Activated T-helper 17 cell treated with anti-CD3 and anti-CD28 coated beads, Interleukin-2, amount 50 U/mL, for 72 hours (primary cell): Measurements from ENCODE around the gene KLF18. TPM values are rescaled to one million over a fixed set of nuclear protein-coding genes. Genes with fewer than 3 reads are reported as not detected.
"Not testable (repeated sequence)": the region's sequence is repeated elsewhere in the genome, so short reads cannot be mapped to it uniquely, and the experiment has no call there.

ENCODE experiments used
- ATAC-seq: fragments of 150-1000 bp; cut with Tn5 transposase; replicated peaks from 2 replicates; pipeline ENCODE4 v1.10.0; 2021; ENCODE audit warnings: mild to moderate bottlenecking, moderate library complexity
- H3K27ac Mint-ChIP-seq: one replicate; pipeline ENCODE4 v1.8.0; 2022; ENCODE audit warnings: mixed read lengths
- H3K27me3 Mint-ChIP-seq: one replicate; pipeline ENCODE4 v1.8.0; 2022; ENCODE audit warnings: mixed read lengths
- H3K36me3 Mint-ChIP-seq: one replicate; pipeline ENCODE4 v1.8.0; 2022; ENCODE audit warnings: low read depth, mild to moderate bottlenecking, mixed read lengths
- H3K4me1 Mint-ChIP-seq: one replicate; pipeline ENCODE4 v1.8.0; 2022; ENCODE audit warnings: mixed read lengths
- H3K4me3 Mint-ChIP-seq: one replicate; pipeline ENCODE4 v1.8.0; 2022; ENCODE audit warnings: mild to moderate bottlenecking, mixed read lengths
- H3K9me3 Mint-ChIP-seq: one replicate; pipeline ENCODE4 v1.8.0; 2022; ENCODE audit warnings: mixed read lengths
- total RNA-seq, 2 donors: library from RNA; stranded (reverse); gene quantifications; one replicate each; pipeline ENCODE4 v1.2.3, GENCODE V29; 2022

The KLF18 gene
- total RNA-seq, 2 donors from 2014 or later: not detected

- ATAC-seq, H3K36me3 Mint-ChIP-seq, H3K4me1 Mint-ChIP-seq, H3K27ac Mint-ChIP-seq, H3K4me3 Mint-ChIP-seq: not testable (repeated sequence)
- H3K27me3 Mint-ChIP-seq: peaks cover 24% of the 10 kb centered on the region
- peaks cover 12% of the 10 kb centered on the region for H3K9me3 Mint-ChIP-seq
Measured at GRCh38 chr1:44139565-44139964, 1.9 kb downstream of the KLF18 start.

- Mint-ChIP-seq H3K27ac (no peak overlapping the region), H3K4me3 (no peak overlapping the region), H3K27me3 (peaks cover 26% of the 10 kb centered on the region), H3K4me1 (no peaks in the 10 kb centered on the region), H3K9me3 (peaks cover 4% of the 10 kb centered on the region), H3K36me3 (no peaks in the 10 kb centered on the region)
- no peak for ATAC-seq
Measured at GRCh38 chr1:44138239-44138638, 3.2 kb downstream of the KLF18 start.

DNA sequence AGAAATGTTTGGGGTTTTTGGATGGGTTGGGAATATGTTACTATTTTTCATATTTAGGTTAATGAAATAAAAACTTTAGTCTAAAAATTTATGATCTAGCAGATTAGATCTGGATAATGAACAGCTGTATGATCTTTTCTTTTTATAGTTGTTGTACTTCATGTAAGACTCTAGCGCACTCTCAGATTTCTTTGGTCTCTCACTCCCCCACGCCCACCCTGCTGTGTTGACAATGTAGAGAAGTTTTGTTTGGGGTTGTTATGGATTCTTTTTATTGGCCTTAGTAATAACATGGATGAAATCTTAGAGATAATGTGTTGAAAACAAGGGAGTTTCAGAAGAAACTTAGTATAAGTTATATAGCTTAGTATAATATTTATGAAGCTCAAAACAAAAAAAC, 5.5 kb downstream of the KLF18 start:
- Mint-ChIP-seq H3K4me1 (no peaks in the 10 kb centered on the region), H3K27ac (no peak overlapping the region), H3K36me3 (no peaks in the 10 kb centered on the region), H3K4me3 (no peak overlapping the region), H3K9me3 (no peaks in the 10 kb centered on the region), H3K27me3 (peaks cover 27% of the 10 kb centered on the region)
- no peak for ATAC-seq

GRCh38 chr1:44134071-44134920, 7.1 kb downstream of the KLF18 start:
- no peaks in the 10 kb centered on the region for H3K9me3 Mint-ChIP-seq
- no peaks in the 10 kb centered on the region for H3K4me1 Mint-ChIP-seq
- peaks cover 28% of the 10 kb centered on the region for H3K27me3 Mint-ChIP-seq
- H3K4me3 Mint-ChIP-seq: no peak overlapping the region
- H3K27ac Mint-ChIP-seq: no peak overlapping the region
- ATAC-seq: no peak
- H3K36me3 Mint-ChIP-seq: no peaks in the 10 kb centered on the region

GRCh38 chr1:44131411-44131810, 10.0 kb downstream of the KLF18 start:
- Mint-ChIP-seq H3K27me3 (peaks cover 37% of the 10 kb centered on the region), H3K27ac (no peak overlapping the region), H3K36me3 (no peaks in the 10 kb centered on the region), H3K9me3 (no peaks in the 10 kb centered on the region), H3K4me3 (no peak overlapping the region), H3K4me1 (peaks cover 4% of the 10 kb centered on the region)
- ATAC-seq: no peak

- Mint-ChIP-seq H3K36me3 (no peaks in the 10 kb centered on the region), H3K27me3 (peaks cover 40% of the 10 kb centered on the region), H3K4me1 (peaks cover 4% of the 10 kb centered on the region), H3K27ac (no peak overlapping the region), H3K9me3 (no peaks in the 10 kb centered on the region), H3K4me3 (no peak overlapping the region)
- no peak for ATAC-seq
Measured at GRCh38 chr1:44129616-44130500, 11.6 kb downstream of the KLF18 start.

DNA sequence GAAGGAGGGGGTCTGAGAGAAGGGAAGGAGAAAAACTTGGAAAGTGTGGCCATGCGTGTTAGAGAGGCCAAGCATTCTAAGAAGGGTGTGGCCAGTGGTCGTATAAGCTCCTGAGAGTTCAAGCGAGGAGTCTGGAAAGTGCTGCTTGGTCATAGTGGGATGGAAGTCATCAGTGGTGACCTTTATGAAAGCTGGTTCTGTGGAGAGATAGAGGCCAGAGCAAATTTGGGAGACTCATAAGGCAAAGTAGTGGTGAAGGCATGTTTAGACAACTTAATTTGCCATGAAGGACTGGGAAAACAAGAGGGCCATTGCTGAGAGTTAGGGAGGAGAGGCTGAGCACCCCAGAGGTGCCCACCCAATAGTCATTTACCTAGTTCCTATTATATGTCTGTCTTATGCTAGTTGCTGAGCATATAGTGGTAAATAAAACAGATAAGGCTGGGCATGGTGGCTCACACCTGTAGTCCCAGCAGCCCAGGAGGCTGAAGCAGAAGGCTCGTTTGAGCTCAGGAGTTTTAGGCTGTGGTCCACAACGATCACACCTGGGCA, 21.0 kb downstream of the KLF18 start:
- no peak for ATAC-seq
- Mint-ChIP-seq H3K27me3 (peaks cover 4% of the 10 kb centered on the region), H3K4me3 (no peak overlapping the region), H3K27ac (no peak overlapping the region), H3K36me3 (no peaks in the 10 kb centered on the region), H3K4me1 (no peaks in the 10 kb centered on the region), H3K9me3 (no peaks in the 10 kb centered on the region)

GRCh38 chr1:44119525-44119924, 21.9 kb downstream of the KLF18 start:
- H3K9me3 Mint-ChIP-seq: no peaks in the 10 kb centered on the region
- no peak overlapping the region for H3K27ac Mint-ChIP-seq
- no peaks in the 10 kb centered on the region for H3K4me1 Mint-ChIP-seq
- no peaks in the 10 kb centered on the region for H3K27me3 Mint-ChIP-seq
- ATAC-seq: no peak
- no peaks in the 10 kb centered on the region for H3K36me3 Mint-ChIP-seq
- no peak overlapping the region for H3K4me3 Mint-ChIP-seq

DNA sequence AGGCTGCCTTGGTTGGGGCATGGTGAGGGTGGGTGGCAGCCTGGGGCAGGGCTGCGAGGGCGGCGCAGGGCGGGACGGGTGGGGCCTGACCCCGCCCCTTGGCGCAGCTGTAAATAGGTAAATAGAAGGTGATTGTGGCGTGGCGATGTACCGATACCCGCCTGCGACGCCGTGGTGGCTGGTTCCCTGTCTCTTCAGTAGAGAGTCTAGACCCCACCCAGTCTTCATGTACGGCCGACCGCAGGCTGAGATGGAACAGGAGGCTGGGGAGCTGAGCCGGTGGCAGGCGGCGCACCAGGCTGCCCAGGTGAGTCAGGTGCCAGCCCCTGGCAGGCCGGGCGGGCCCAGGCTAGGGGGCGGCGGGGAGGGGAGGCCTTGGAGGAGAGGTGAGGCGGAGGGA, 22.7 kb downstream of the KLF18 start, which contains the start of gene KLF17:
Gene KLF17, plus strand, starts transcription at position 140 of the 400 bp plus-strand sequence. Its CDS starts 87 bp downstream, at position 227.
- H3K27me3 Mint-ChIP-seq: peaks cover 2% of the 10 kb centered on the region
- H3K4me3 Mint-ChIP-seq: no peak within 1 kb of the TSS
- no peaks in the 10 kb centered on the region for H3K4me1 Mint-ChIP-seq
- ATAC-seq: no peak
- no peak within 1 kb of the TSS for H3K27ac Mint-ChIP-seq
- no peaks in the 10 kb centered on the region for H3K9me3 Mint-ChIP-seq
- no peaks in the 10 kb centered on the region for H3K36me3 Mint-ChIP-seq

DNA sequence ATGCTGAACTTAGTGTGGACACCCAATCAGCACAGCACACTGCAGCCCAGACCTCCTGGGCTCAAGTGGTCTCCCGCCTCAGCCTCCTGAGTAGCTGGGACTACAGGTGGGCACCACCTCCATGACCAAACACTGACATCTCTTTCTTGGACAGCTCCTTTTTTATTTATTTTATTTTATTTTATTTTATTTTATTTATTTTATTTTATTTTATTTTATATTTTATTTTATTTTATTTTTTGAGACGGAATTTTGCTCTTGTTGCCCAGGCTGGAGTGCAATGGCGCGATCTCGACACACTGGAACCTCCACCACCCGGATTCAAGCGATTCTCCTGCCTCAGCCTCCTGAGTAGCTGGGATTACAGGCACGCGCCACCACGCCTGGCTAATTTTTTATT, 24.2 kb downstream of the KLF18 start:
- not testable (repeated sequence) for H3K9me3 Mint-ChIP-seq, H3K4me3 Mint-ChIP-seq, H3K27me3 Mint-ChIP-seq, H3K4me1 Mint-ChIP-seq, H3K27ac Mint-ChIP-seq, ATAC-seq, H3K36me3 Mint-ChIP-seq

- no peaks in the 10 kb centered on the region for H3K9me3 Mint-ChIP-seq
- H3K4me3 Mint-ChIP-seq: no peak overlapping the region
Measured at GRCh38 chr1:44114098-44114497, 27.3 kb downstream of the KLF18 start.

GRCh38 chr1:44113095-44113609, 28.3 kb downstream of the KLF18 start:
- Mint-ChIP-seq H3K27ac (no peak overlapping the region), H3K4me3 (no peak overlapping the region), H3K27me3 (peaks cover 8% of the 10 kb centered on the region), H3K36me3 (no peaks in the 10 kb centered on the region), H3K4me1 (no peaks in the 10 kb centered on the region), H3K9me3 (no peaks in the 10 kb centered on the region)
- ATAC-seq: no peak

More at GRCh38 chr1:44114098-44114497, 27.3 kb downstream of the KLF18 start:
- no peak overlapping the region for H3K27ac Mint-ChIP-seq
- H3K27me3 Mint-ChIP-seq: peaks cover 5% of the 10 kb centered on the region
- H3K36me3 Mint-ChIP-seq: no peaks in the 10 kb centered on the region
- no peak for ATAC-seq
- no peaks in the 10 kb centered on the region for H3K4me1 Mint-ChIP-seq

DNA sequence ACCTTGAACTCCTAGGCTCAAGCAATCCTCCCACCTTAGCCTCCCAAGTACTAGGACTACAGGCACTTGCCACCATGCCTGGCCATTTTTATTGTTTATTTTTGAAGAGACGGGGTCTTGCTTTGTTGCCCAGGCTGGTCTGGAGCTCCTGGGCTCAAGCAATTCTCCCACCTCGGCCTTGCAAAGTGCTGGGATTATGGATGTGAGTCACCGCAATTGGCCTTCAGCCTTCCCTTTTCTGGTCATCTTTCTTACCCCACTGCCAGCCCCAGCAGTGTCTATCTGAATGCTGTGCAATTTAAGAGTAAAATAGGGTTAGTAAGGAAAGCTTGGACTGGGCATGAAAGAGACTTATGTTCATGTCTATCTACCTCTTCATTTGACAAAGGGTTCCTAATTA, 28.9 kb downstream of the KLF18 start:
- H3K36me3 Mint-ChIP-seq: no peaks in the 10 kb centered on the region
- no peak overlapping the region for H3K4me3 Mint-ChIP-seq
- no peak overlapping the region for H3K27ac Mint-ChIP-seq
- H3K4me1 Mint-ChIP-seq: no peaks in the 10 kb centered on the region
- peaks cover 11% of the 10 kb centered on the region for H3K27me3 Mint-ChIP-seq
- no peak for ATAC-seq
- no peaks in the 10 kb centered on the region for H3K9me3 Mint-ChIP-seq

DNA sequence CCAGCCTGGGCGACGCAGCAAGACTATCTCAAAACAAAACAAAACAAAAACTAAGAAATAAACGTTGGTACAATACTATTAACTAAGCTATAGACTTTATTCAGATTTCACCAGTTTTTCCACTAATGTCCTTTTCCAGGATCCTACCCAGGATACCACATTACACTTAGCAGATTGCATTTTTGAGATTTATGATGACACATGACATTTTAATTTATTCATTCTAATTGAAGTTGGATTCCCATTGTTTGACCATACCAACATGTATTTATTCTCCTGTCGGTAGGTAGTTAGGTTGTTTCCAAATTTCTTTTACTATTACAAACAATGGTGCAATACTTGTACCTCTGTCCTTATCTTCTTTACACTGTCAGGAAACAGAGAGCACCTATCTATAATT, 29.6 kb downstream of the KLF18 start:
- Mint-ChIP-seq H3K4me1 (no peaks in the 10 kb centered on the region), H3K36me3 (no peaks in the 10 kb centered on the region), H3K9me3 (no peaks in the 10 kb centered on the region), H3K4me3 (no peak overlapping the region), H3K27me3 (peaks cover 12% of the 10 kb centered on the region), H3K27ac (no peak overlapping the region)
- no peak for ATAC-seq
